Stimulated activated naive CD8-positive, alpha-beta T cell treated with anti-CD3 and anti-CD28 coated beads, Interleukin-15, amount 100 ng/mL, for 72 hours (primary cell): ENCODE measurements around the gene RNF144A.

Experiments used
- ATAC-seq: fragments of 150-1000 bp; cut with Tn5 transposase; 2 replicates; pipeline ENCODE4 v1.10.0; 2021; ENCODE audit warnings: mild to moderate bottlenecking, moderate library complexity
- DNase-seq, 2 donors: peaks; one replicate each; pipeline ENCODE4 v3.0.0; 2021 to 2022
- H3K27ac Mint-ChIP-seq, 2 donors: one replicate each; pipeline ENCODE4 v1.8.0; 2022; ENCODE audit warnings: mild to moderate bottlenecking in 2 of 2, mixed read lengths in 2 of 2, moderate library complexity in 2 of 2
- H3K27me3 Mint-ChIP-seq: one replicate; pipeline ENCODE4 v1.8.0; 2022; ENCODE audit warnings: mixed read lengths
- H3K4me1 Mint-ChIP-seq: one replicate; pipeline ENCODE4 v1.8.0; 2022; ENCODE audit warnings: mild to moderate bottlenecking, mixed read lengths
- H3K4me3 Mint-ChIP-seq, 2 donors: one replicate each; pipeline ENCODE4 v1.8.0; 2022; ENCODE audit warnings: mild to moderate bottlenecking in 2 of 2, mixed read lengths in 2 of 2, moderate library complexity in 1 of 2
- H3K9me3 Mint-ChIP-seq, 2 donors: one replicate each; pipeline ENCODE4 v1.8.0; 2022; ENCODE audit warnings: mixed read lengths in 2 of 2

The RNF144A gene

DNA sequence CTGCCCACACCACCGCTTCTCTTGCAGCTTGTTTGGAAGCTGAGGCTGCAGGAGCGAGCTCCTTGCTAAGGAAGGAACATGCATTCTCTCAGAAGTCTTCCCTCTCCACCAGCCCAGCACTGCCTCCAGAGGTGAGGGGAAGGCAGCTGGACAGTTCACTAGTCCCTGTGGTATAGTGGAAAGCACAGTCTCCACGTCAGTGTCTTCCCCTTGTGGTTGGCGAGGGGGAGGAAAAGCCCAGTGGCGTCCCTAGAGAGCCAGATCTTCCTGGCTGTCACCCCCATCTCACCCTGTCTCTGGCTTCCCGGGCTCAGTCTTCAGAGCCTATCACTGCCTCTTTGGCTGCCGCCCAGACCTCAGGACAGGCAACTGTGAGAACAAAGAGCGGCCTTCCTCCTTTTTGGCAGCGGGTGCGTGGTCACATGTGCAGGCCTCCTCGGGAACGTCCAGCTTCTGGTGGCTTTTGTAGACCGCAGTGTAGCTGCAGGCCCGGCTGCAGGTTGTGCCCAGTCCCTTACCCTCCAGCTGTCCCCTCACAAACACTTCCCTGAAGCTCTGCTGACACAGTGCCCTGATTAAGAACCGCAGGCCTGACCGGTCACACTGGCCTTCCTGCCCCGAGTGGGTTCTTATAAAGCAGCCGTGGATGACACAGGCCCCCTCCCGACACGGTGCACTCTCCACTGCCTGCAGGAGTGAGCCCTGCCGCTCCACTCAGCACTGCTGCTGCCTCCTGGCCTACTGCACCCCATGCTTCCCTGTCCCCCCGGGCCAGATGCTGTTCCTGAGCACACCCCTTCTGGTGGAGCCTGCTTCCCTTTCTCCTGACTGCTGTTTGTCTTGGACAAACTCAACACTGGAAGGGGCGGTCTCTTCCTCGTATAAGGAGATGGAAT, 90.9 kb downstream of the RNF144A start:
- Mint-ChIP-seq H3K27ac (peak overlapping the region in 1 of 2 donors; percentile 68), H3K9me3 (no peaks in the 10 kb centered on the region), H3K4me1 (peaks cover 63% of the 10 kb centered on the region), H3K27me3 (no peaks in the 10 kb centered on the region), H3K4me3 (no peak overlapping the region)
- DNase-seq: no peak
- ATAC-seq: peak; percentile 24

- H3K27me3 Mint-ChIP-seq: no peaks in the 10 kb centered on the region
- no peak for DNase-seq
- H3K9me3 Mint-ChIP-seq: no peaks in the 10 kb centered on the region
- peaks cover 67% of the 10 kb centered on the region for H3K4me1 Mint-ChIP-seq
- H3K27ac Mint-ChIP-seq: peak overlapping the region in 1 of 2 donors; percentile 22
- no peak overlapping the region for H3K4me3 Mint-ChIP-seq
- ATAC-seq: no peak
Measured at GRCh38 chr2:7009207-7009911, 92.1 kb downstream of the RNF144A start.

GRCh38 chr2:7010391-7011054, 93.3 kb downstream of the RNF144A start:
- Mint-ChIP-seq H3K9me3 (no peaks in the 10 kb centered on the region), H3K27ac (no peak overlapping the region), H3K4me1 (peaks cover 67% of the 10 kb centered on the region), H3K4me3 (no peak overlapping the region), H3K27me3 (no peaks in the 10 kb centered on the region)
- no peak for DNase-seq
- ATAC-seq: no peak

- Mint-ChIP-seq H3K9me3 (no peaks in the 10 kb centered on the region), H3K4me1 (peaks cover 67% of the 10 kb centered on the region), H3K27ac (no peak overlapping the region), H3K27me3 (no peaks in the 10 kb centered on the region), H3K4me3 (no peak overlapping the region)
- DNase-seq (no peak), ATAC-seq (no peak)
Measured at GRCh38 chr2:7011356-7012083, 94.3 kb downstream of the RNF144A start.

GRCh38 chr2:7012141-7012764, 95.0 kb downstream of the RNF144A start:
- Mint-ChIP-seq H3K9me3 (no peaks in the 10 kb centered on the region), H3K27me3 (no peaks in the 10 kb centered on the region), H3K4me1 (peaks cover 61% of the 10 kb centered on the region), H3K27ac (no peak overlapping the region), H3K4me3 (no peak overlapping the region)
- ATAC-seq (no peak), DNase-seq (no peak)

- no peak overlapping the region for H3K27ac Mint-ChIP-seq
- no peak for DNase-seq
- H3K9me3 Mint-ChIP-seq: no peaks in the 10 kb centered on the region
- no peak overlapping the region for H3K4me3 Mint-ChIP-seq
- peaks cover 49% of the 10 kb centered on the region for H3K4me1 Mint-ChIP-seq
- no peaks in the 10 kb centered on the region for H3K27me3 Mint-ChIP-seq
- peak; percentile 41 for ATAC-seq
Measured at GRCh38 chr2:7013471-7014160, 96.4 kb downstream of the RNF144A start.

- no peaks in the 10 kb centered on the region for H3K9me3 Mint-ChIP-seq
- H3K27me3 Mint-ChIP-seq: no peaks in the 10 kb centered on the region
- H3K27ac Mint-ChIP-seq: peak overlapping the region in 1 of 2 donors; percentile 24
- no peak overlapping the region for H3K4me3 Mint-ChIP-seq
- DNase-seq (peak in 1 of 2 donors; percentile 16), ATAC-seq (peak; percentile 65)
- peaks cover 43% of the 10 kb centered on the region for H3K4me1 Mint-ChIP-seq
Measured at GRCh38 chr2:7014174-7014640, 97.0 kb downstream of the RNF144A start.

DNA sequence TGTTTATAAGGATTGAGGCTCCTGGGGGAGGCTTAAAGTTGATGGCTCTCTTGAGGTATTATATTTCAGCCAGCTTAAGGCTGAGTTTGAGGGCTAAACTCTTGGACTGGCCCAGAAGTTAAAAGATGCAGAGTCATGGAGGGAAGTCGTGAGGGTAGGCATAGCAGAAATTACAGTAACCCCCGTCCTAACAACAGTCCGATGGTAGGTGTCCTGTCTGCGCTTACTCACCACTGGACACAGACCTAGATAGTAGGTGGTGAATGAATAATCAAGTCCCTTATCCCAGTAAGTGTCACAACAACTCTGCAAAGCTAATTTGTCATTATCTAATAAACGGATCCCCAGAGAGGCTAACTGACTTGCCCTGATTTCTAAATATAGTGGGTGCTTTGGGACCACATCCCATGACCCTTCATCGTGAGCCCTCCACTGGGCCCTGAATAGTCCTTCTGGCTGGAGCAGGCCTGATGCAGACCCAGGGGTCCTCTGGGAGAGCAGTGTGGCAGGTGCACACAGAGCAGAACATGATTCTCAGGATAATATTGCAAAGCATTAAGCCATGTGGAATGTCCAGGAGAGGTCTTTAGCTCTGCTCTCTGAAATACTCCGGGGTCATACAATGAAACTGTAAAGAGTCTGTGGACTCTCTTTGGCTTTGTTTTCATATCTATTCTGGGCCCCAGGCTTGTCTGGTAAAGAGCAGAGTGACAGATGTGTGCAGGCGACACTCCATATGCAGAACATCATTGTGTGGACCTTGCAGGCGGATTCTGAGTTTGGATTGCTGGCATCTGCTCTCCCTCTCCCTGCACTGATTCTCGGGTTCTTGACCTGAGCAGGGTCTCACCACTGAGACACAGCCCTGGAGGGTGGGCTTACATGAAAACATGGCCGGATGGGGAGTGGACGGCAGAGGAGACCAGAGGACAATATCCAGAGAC, 98.1 kb downstream of the RNF144A start:
- no peak for ATAC-seq
- no peak overlapping the region for H3K27ac Mint-ChIP-seq
- H3K4me1 Mint-ChIP-seq: peaks cover 38% of the 10 kb centered on the region

GRCh38 chr2:7016148-7016547, 98.9 kb downstream of the RNF144A start:
- H3K9me3 Mint-ChIP-seq: no peaks in the 10 kb centered on the region
- peaks cover 33% of the 10 kb centered on the region for H3K4me1 Mint-ChIP-seq
- DNase-seq (no peak), ATAC-seq (no peak)
- H3K27me3 Mint-ChIP-seq: no peaks in the 10 kb centered on the region
- no peak overlapping the region for H3K27ac Mint-ChIP-seq
- H3K4me3 Mint-ChIP-seq: no peak overlapping the region

More for the DNA sequence above, 98.1 kb downstream of the RNF144A start:
- DNase-seq: no peak
- H3K9me3 Mint-ChIP-seq: no peaks in the 10 kb centered on the region
- H3K27me3 Mint-ChIP-seq: no peaks in the 10 kb centered on the region
- H3K4me3 Mint-ChIP-seq: no peak overlapping the region

DNA sequence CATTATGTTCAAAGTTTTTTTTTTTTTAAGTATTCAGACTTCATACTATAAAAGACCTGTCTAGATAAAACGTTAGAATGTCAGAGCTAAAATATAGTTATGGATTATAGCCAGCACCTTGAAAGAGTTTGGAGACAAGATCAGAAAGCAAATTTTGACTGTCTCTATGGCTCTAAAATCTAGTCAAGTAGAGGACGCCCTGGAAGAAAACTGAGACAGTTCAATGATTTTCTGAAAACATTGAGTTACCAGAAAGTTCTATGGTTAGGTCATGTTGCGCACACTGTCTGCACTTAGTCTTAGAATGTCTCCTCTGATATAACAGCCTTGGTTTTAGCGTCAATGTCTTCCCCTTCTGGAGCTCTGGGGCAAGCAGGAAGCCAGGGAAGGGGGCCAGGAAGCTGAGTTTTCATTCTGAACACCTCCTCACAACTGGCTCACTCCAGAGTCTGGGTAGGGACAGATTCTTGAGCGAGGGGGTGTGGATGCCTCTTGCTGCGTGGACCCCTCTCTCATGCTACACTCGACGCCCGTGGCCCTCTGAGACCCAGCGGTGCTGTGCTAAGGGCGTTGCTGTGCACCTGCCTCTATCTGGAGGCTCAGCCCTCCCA, 99.5 kb downstream of the RNF144A start:
- Mint-ChIP-seq H3K4me1 (peaks cover 30% of the 10 kb centered on the region), H3K9me3 (no peaks in the 10 kb centered on the region), H3K4me3 (no peak overlapping the region), H3K27me3 (no peaks in the 10 kb centered on the region), H3K27ac (no peak overlapping the region)
- ATAC-seq (no peak), DNase-seq (no peak)

DNA sequence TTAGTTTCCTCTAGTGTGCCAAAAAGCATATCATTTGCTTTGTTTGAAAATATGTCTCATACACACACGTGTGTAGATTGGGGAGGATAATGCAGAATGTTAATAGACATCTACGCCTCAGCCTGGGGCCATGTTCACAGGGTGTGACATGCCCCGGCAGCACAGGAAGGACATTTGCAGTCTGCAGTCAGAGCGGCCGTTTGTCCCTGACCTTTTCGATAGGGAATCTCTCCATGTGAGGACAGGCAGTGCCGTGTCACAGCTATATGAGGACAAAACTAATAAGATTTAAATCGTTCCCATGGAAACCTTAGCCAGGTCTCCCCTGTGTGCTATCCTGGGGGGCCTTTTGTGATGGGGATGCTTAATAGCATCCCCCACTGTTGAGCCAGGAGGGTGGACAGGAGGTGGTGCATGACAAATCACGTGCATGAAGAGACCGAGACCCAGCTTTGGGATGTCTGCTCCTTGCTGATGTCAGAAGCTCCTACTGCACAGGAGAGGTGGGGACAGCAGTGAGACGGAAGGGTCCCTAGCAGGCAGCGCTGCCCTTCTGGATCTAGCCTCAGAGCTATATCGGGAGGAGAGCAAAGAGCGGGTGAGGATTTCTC, 100.6 kb downstream of the RNF144A start:
- no peak for DNase-seq
- no peak overlapping the region for H3K27ac Mint-ChIP-seq
- no peak overlapping the region for H3K4me3 Mint-ChIP-seq

GRCh38 chr2:7018282-7018701, 101.1 kb downstream of the RNF144A start:
- Mint-ChIP-seq H3K27ac (peak overlapping the region in 1 of 2 donors; percentile 2), H3K9me3 (no peaks in the 10 kb centered on the region), H3K27me3 (no peaks in the 10 kb centered on the region), H3K4me1 (peaks cover 16% of the 10 kb centered on the region), H3K4me3 (no peak overlapping the region)
- ATAC-seq (no peak), DNase-seq (no peak)

More for the DNA sequence above, 100.6 kb downstream of the RNF144A start:
- ATAC-seq: no peak
- H3K4me1 Mint-ChIP-seq: peaks cover 20% of the 10 kb centered on the region
- H3K27me3 Mint-ChIP-seq: no peaks in the 10 kb centered on the region
- H3K9me3 Mint-ChIP-seq: no peaks in the 10 kb centered on the region

DNA sequence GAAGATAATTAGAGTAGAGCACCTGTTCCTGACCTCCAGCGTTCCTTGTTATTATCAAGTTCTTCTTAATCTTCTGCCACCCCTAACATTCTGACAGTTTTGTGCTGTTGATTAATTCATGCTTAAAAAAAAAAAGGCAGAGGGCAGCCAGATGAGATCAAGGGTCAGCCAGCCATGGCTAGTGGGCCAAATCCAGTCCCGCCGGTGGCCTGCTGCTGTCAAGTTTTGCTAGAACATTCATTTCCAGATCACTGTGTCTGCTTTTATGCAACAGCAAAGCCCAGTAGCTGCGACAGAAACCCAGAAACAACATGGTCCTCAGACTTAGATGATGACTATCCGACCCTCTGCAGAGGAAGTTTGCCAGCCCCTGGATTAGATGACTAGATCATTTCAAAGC, 101.6 kb downstream of the RNF144A start:
- ATAC-seq: no peak
- H3K4me3 Mint-ChIP-seq: no peak overlapping the region
- H3K9me3 Mint-ChIP-seq: no peaks in the 10 kb centered on the region
- peak overlapping the region; percentile 2 to 59 for H3K27ac Mint-ChIP-seq
- peaks cover 12% of the 10 kb centered on the region for H3K4me1 Mint-ChIP-seq
- H3K27me3 Mint-ChIP-seq: no peaks in the 10 kb centered on the region
- no peak for DNase-seq
